ENCODE results near the gene KLF9. TPM values are rescaled to one million over a fixed set of nuclear protein-coding genes. Genes with fewer than 3 reads are reported as not detected.

Gene KLF9
- total and polyA plus RNA-seq, 2 donors (not counting 1 experiment from before 2014, with no cell fraction given) = 12.1 to 36.4 TPM

GRCh38 chr9:70382046-70382708 lies 32.3 kb downstream of the KLF9 start:
- Histone ChIP-seq H4K20me1 (ENCODE audit: control insufficient read depth, insufficient read depth, low read length, poor library complexity, severe bottlenecking) (no peaks in the 10 kb centered on the region), H3K4me1 (ENCODE audit: control insufficient read depth in 2 of 2, insufficient read depth in 2 of 2, low read length in 2 of 2) (no peaks in the 10 kb centered on the region), H3K9ac (ENCODE audit: low read length) (no peak overlapping the region), H3K9me3 (ENCODE audit: control extremely low read depth in 1 of 3, control insufficient read depth in 2 of 3, insufficient read depth in 1 of 3, low read length in 2 of 3) (no peaks in the 10 kb centered on the region), H3K27ac (ENCODE audit: low read length in 2 of 2) (no peak overlapping the region), H3K36me3 (replicated peaks in 1 of 2; ENCODE audit: control extremely low read depth in 1 of 2, control insufficient read depth in 1 of 2, extremely low read depth in 1 of 2, insufficient read depth in 2 of 2, low read length in 1 of 2) (peaks cover 0 to 16% of the 10 kb centered on the region in 2 experiments), H3K27me3 (replicated peaks in 1 of 4; ENCODE audit: control extremely low read depth in 1 of 4, control insufficient read depth in 3 of 4, insufficient read depth in 4 of 4, low read length in 3 of 4) (no peaks in the 10 kb centered on the region), H3K4me3 (ENCODE audit: control extremely low read depth in 1 of 5, extremely low read depth in 1 of 5, insufficient read depth in 1 of 5, low read depth in 2 of 5, low read length in 4 of 5) (no peak overlapping the region), H3K79me2 (ENCODE audit: control insufficient read depth, insufficient read depth, low read length) (no peaks in the 10 kb centered on the region), H3K4me2 (replicated peaks; ENCODE audit: low read depth, low read length, poor library complexity, severe bottlenecking) (no peak overlapping the region), H2AFZ (ENCODE audit: insufficient read depth, low read depth, low read length, poor library complexity, severe bottlenecking) (no peak overlapping the region)
- TF ChIP-seq CTCF (IDR thresholded peaks at IDR 0.05) (no peak), EZH2 (IDR thresholded peaks at IDR 0.05; ENCODE audit: borderline replicate concordance, insufficient read depth, low read depth, low read length, poor library complexity, severe bottlenecking) (no peak)
- H3K4me3 Mint-ChIP-seq = no peak overlapping the region
- 90% methylated on average over 5 of the region's 6 CpGs for WGBS (ENCODE audit: insufficient coverage)
- H3K27ac Mint-ChIP-seq = no peak overlapping the region
- CTCF ChIA-PET = no interaction called here
- DNase-seq (no peak), ATAC-seq (ENCODE audit: low read depth) (no peak)
- no peaks in the 10 kb centered on the region for H3K4me1 Mint-ChIP-seq
- intact Hi-C loops (cut with micrococcal nuclease) = no loop called here
- no peaks in the 10 kb centered on the region for H3K9me3 Mint-ChIP-seq (ENCODE audit: insufficient read depth)
- no peaks in the 10 kb centered on the region for H3K27me3 Mint-ChIP-seq
- POLR2A ChIA-PET = no interaction called here

DNA sequence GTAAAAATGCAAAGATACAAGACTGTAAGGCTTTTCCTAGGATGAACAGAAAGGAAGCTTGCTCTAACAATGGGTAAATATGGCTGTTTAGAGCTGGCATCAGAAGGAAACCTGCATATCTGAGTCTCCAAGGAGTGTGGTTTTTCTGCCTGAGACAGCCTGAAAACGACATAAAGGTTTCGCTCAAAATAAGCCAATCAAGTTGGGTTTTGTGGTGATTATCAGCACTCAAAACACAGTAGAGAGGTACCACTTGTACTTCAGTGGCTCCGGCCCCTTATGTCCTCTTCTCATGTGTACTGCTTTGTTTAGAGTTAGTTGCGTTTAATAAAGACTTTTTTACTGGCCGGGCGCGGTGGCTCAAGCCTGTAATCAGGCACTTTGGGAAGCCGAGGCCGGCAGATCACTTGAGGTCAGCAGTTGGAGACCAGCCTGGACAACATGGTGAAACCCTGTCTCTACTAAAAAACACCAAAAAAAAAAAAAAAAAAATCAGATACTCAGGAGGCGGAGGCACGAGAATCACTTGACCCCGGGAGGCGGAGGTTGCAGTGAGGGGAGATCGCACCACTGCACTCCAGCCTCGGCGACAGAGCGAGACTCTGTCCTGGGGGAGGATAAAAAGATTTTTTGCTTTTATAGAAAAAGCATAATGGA lies 39.4 kb downstream of the KLF9 start:
- Histone ChIP-seq H3K4me1 (ENCODE audit: control insufficient read depth in 2 of 2, insufficient read depth in 2 of 2, low read length in 2 of 2) (no peaks in the 10 kb centered on the region), H3K4me2 (replicated peaks; ENCODE audit: low read depth, low read length, poor library complexity, severe bottlenecking) (no peak overlapping the region), H4K20me1 (ENCODE audit: control insufficient read depth, insufficient read depth, low read length, poor library complexity, severe bottlenecking) (no peaks in the 10 kb centered on the region), H3K36me3 (replicated peaks in 1 of 2; ENCODE audit: control extremely low read depth in 1 of 2, control insufficient read depth in 1 of 2, extremely low read depth in 1 of 2, insufficient read depth in 2 of 2, low read length in 1 of 2) (no peaks in the 10 kb centered on the region), H3K4me3 (ENCODE audit: control extremely low read depth in 1 of 5, extremely low read depth in 1 of 5, insufficient read depth in 1 of 5, low read depth in 2 of 5, low read length in 4 of 5) (no peak overlapping the region), H2AFZ (ENCODE audit: insufficient read depth, low read depth, low read length, poor library complexity, severe bottlenecking) (no peak overlapping the region), H3K79me2 (ENCODE audit: control insufficient read depth, insufficient read depth, low read length) (no peaks in the 10 kb centered on the region), H3K27ac (ENCODE audit: low read length in 2 of 2) (no peak overlapping the region), H3K27me3 (replicated peaks in 1 of 4; ENCODE audit: control extremely low read depth in 1 of 4, control insufficient read depth in 3 of 4, insufficient read depth in 4 of 4, low read length in 3 of 4) (no peaks in the 10 kb centered on the region), H3K9ac (ENCODE audit: low read length) (no peak overlapping the region), H3K9me3 (ENCODE audit: control extremely low read depth in 1 of 3, control insufficient read depth in 2 of 3, insufficient read depth in 1 of 3, low read length in 2 of 3) (no peaks in the 10 kb centered on the region)
- POLR2A ChIA-PET = interaction anchor here (0.6 kb wide), 1 partner anchor 37 kb away, joined by 3 read pairs; no protein-coding TSS in a partner anchor
- no peaks in the 10 kb centered on the region for H3K27me3 Mint-ChIP-seq
- intact Hi-C loops (cut with micrococcal nuclease) = no loop called here
- WGBS (ENCODE audit: insufficient coverage) = 93% methylated on average over 7 of the region's 17 CpGs
- H3K4me3 Mint-ChIP-seq = no peak overlapping the region
- no peak for ATAC-seq (ENCODE audit: low read depth)
- no peak for TF ChIP-seq EZH2 (IDR thresholded peaks at IDR 0.05; ENCODE audit: borderline replicate concordance, insufficient read depth, low read depth, low read length, poor library complexity, severe bottlenecking)
- no peak for TF ChIP-seq CTCF (IDR thresholded peaks at IDR 0.05)
- CTCF ChIA-PET = interaction anchor here (0.7 to 1.2 kb wide), 2 partner anchors 34 to 111 kb away, joined by 3 read pairs; no protein-coding TSS in a partner anchor
- H3K4me1 Mint-ChIP-seq = no peaks in the 10 kb centered on the region
- no peak for DNase-seq
- H3K27ac Mint-ChIP-seq = no peak overlapping the region
- H3K9me3 Mint-ChIP-seq (ENCODE audit: insufficient read depth) = no peaks in the 10 kb centered on the region

Data from B cell (primary cell).